H1 (cell line): ENCODE results near the gene ATP2B3. TPM values are rescaled to one million over a fixed set of nuclear protein-coding genes. Genes with fewer than 3 reads are reported as not detected.

Experiments
- CTCF ChIA-PET: fragments of 300-600 bp; sonication (Branson Sonifier 250); formaldehyde crosslinking; loops from one replicate; lab custom pipeline; 2021; ENCODE audit not compliant: partially characterized antibody; lab: Charles Lee
- POLR2A ChIA-PET: fragments of 300-600 bp; sonication (Branson Sonifier 250); formaldehyde crosslinking; loops from one replicate; lab custom pipeline; 2021; ENCODE audit warnings: inconsistent platforms; ENCODE audit not compliant: partially characterized antibody; lab: Charles Lee
- DNase-seq, 2 experiments: peaks; one replicate each; pipeline versions ENCODE4 v3.0.0 to v3.0.0-alpha.2; 2010 to 2022; ENCODE audit warnings: low spot score in 2 of 2, low read depth in 1 of 2, mixed read lengths in 1 of 2
- FAIRE-seq: peaks from 2 replicates; lab custom pipeline; 2011; peaks lifted over from hg19 to GRCh38; lab: Jason Lieb, UNC
- H2AFZ ChIP-seq: 2 replicates; pipeline ENCODE4 v1.8.1; 2012; ENCODE audit warnings: low read length, inconsistent platforms
- H2AK5ac ChIP-seq: 2 replicates; pipeline ENCODE4 v1.6.1; 2013; ENCODE audit warnings: low read depth, low read length
- H2BK120ac ChIP-seq: replicated peaks from 2 replicates; pipeline ENCODE3; 2013; ENCODE audit warnings: low read depth, low read length, inconsistent platforms
- H2BK12ac ChIP-seq: 2 replicates; pipeline ENCODE4 v1.6.1; 2013; ENCODE audit warnings: low read depth, low read length
- H2BK15ac ChIP-seq: 2 replicates; pipeline ENCODE4 v1.6.1; 2013; ENCODE audit warnings: low read length
- H2BK20ac ChIP-seq: 2 replicates; pipeline ENCODE4 v1.6.1; 2013; ENCODE audit warnings: low read length
- H2BK5ac ChIP-seq: 2 replicates; pipeline ENCODE4 v1.6.1; 2013; ENCODE audit warnings: low read depth, low read length
- H3K14ac ChIP-seq: 2 replicates; pipeline ENCODE4 v1.6.1; 2013; ENCODE audit warnings: inconsistent platforms; ENCODE audit not compliant: insufficient read length
- H3K18ac ChIP-seq: 2 replicates; pipeline ENCODE4 v1.6.1; 2013; ENCODE audit warnings: low read length; ENCODE audit errors: extremely low read depth
- H3K23ac ChIP-seq: 2 replicates; pipeline ENCODE4 v1.6.1; 2013; ENCODE audit warnings: inconsistent platforms; ENCODE audit not compliant: insufficient read length
- H3K23me2 ChIP-seq: 2 replicates; pipeline ENCODE4 v1.6.1; 2013; ENCODE audit warnings: low read depth, low read length
- H3K27ac ChIP-seq: 2 replicates; pipeline ENCODE4 v1.6.1; 2011; ENCODE audit warnings: low read depth, low read length, inconsistent platforms
- H3K27me3 ChIP-seq, 4 experiments: replicated peaks in 1 of 4; 1 replicate in 1 of 4; 2 replicates in 3 of 4; pipeline versions ENCODE4 v1.6.1 to v1.8.1; 2011 to 2013; ENCODE audit warnings: low read length in 3 of 4, mild to moderate bottlenecking in 3 of 4, inconsistent platforms in 2 of 4, mixed read lengths in 2 of 4, moderate library complexity in 1 of 4; ENCODE audit not compliant: control insufficient read depth in 3 of 4, insufficient read depth in 3 of 4; ENCODE audit errors: extremely low read depth in 1 of 4
- H3K36me3 ChIP-seq, 4 experiments: 2 replicates each; pipeline versions ENCODE4 v1.6.1 to v1.8.1; 2011 to 2013; ENCODE audit warnings: mild to moderate bottlenecking in 4 of 4, low read length in 3 of 4, moderate library complexity in 2 of 4, control low read depth in 1 of 4, inconsistent platforms in 1 of 4; ENCODE audit not compliant: insufficient read depth in 4 of 4, control insufficient read depth in 2 of 4
- H3K4ac ChIP-seq: replicated peaks from 2 replicates; pipeline ENCODE3; 2013; ENCODE audit warnings: low read length, low read depth, mixed read lengths, inconsistent platforms; ENCODE audit not compliant: insufficient read length
- H3K4me1 ChIP-seq, 4 experiments: replicated peaks in 1 of 4; 1 replicate in 1 of 4; 2 replicates in 3 of 4; pipeline versions ENCODE4 v1.6.1 to v1.8.1; 2011 to 2013; ENCODE audit warnings: low read length in 3 of 4, inconsistent platforms in 2 of 4, mixed read lengths in 1 of 4; ENCODE audit not compliant: insufficient read depth in 4 of 4, control insufficient read depth in 3 of 4
- H3K4me2 ChIP-seq, 2 experiments: 2 replicates each; pipeline versions ENCODE4 v1.6.1 to v1.8.1; 2011 to 2013; ENCODE audit warnings: low read depth in 2 of 2, low read length in 2 of 2, control low read depth in 1 of 2, inconsistent platforms in 1 of 2, mild to moderate bottlenecking in 1 of 2; ENCODE audit not compliant: insufficient read depth in 1 of 2
- H3K4me3 ChIP-seq, 4 experiments: fragments of 200-600, 300-600 bp in 1 of 4; sonication (generic), shearing (Covaris generic), sonication (Bioruptor Twin) in 1 of 4; 2 replicates each; pipeline versions ENCODE4 v1.5.1 to v1.8.1; 2011 to 2016; ENCODE audit warnings: low read length in 4 of 4, low read depth in 3 of 4, control low read depth in 2 of 4, inconsistent platforms in 2 of 4, mild to moderate bottlenecking in 2 of 4, mixed read lengths in 1 of 4, moderate library complexity in 1 of 4; ENCODE audit not compliant: insufficient read depth in 2 of 4; ENCODE audit errors: extremely low read depth in 1 of 4
- H3K56ac ChIP-seq: replicated peaks from 2 replicates; pipeline ENCODE3; 2013; ENCODE audit warnings: low read depth, mild to moderate bottlenecking, mixed read lengths, low read length, inconsistent platforms; ENCODE audit not compliant: insufficient read length
- H3K79me1 ChIP-seq: 2 replicates; pipeline ENCODE4 v1.6.1; 2013; ENCODE audit warnings: low read depth, low read length, control low read depth
- H3K79me2 ChIP-seq, 2 experiments: 2 replicates each; pipeline versions ENCODE4 v1.6.1 to v1.8.1; 2012 to 2013; ENCODE audit warnings: low read length in 2 of 2, mild to moderate bottlenecking in 2 of 2, inconsistent platforms in 1 of 2; ENCODE audit not compliant: insufficient read depth in 2 of 2, control insufficient read depth in 1 of 2
- H3K9ac ChIP-seq, 4 experiments: replicated peaks in 1 of 4; 1 replicate in 1 of 4; 2 replicates in 3 of 4; pipeline versions ENCODE4 v1.6.1 to v1.8.1; 2011 to 2013; ENCODE audit warnings: low read depth in 3 of 4, low read length in 3 of 4, control low read depth in 2 of 4, mild to moderate bottlenecking in 2 of 4, moderate library complexity in 2 of 4, inconsistent platforms in 1 of 4; ENCODE audit errors: extremely low read depth in 1 of 4
- H3K9me3 ChIP-seq, 2 experiments: 2 replicates each; pipeline versions ENCODE4 v1.6.1 to v1.8.1; 2012 to 2013; ENCODE audit warnings: mild to moderate bottlenecking in 2 of 2, moderate library complexity in 2 of 2, control low read depth in 1 of 2, inconsistent platforms in 1 of 2, low read depth in 1 of 2, low read length in 1 of 2, mixed read lengths in 1 of 2; ENCODE audit not compliant: insufficient read depth in 2 of 2
- H4K20me1 ChIP-seq, 2 experiments: replicated peaks in 1 of 2; 2 replicates each; pipeline versions ENCODE3 to v1.8.1; 2011 to 2013; ENCODE audit warnings: inconsistent platforms in 2 of 2, low read length in 2 of 2, mild to moderate bottlenecking in 1 of 2; ENCODE audit not compliant: insufficient read depth in 2 of 2, control insufficient read depth in 1 of 2
- H4K5ac ChIP-seq: 2 replicates; pipeline ENCODE4 v1.6.1; 2013; ENCODE audit warnings: low read length, low read depth, mixed read lengths, inconsistent platforms; ENCODE audit not compliant: insufficient read length
- H4K8ac ChIP-seq: 2 replicates; pipeline ENCODE4 v1.8.0; 2013; ENCODE audit warnings: mild to moderate bottlenecking, moderate library complexity, low read length, inconsistent platforms; ENCODE audit not compliant: insufficient read depth; ENCODE audit errors: extremely low read depth
- H4K91ac ChIP-seq: replicated peaks from 2 replicates; pipeline ENCODE3; 2013; ENCODE audit warnings: low read length, mixed read lengths, inconsistent platforms; ENCODE audit not compliant: insufficient read length
- BCL11A ChIP-seq, 2 experiments: IDR thresholded peaks; one replicate each; pipeline ENCODE4 v1.6.1; 2011; ENCODE audit warnings: low read depth in 2 of 2, low read length in 2 of 2, mild to moderate bottlenecking in 2 of 2
- CTCF ChIP-seq, 3 experiments: IDR thresholded peaks; 1 replicate in 2 of 3; 2 replicates in 1 of 3; pipeline versions ENCODE4 v1.5.1 to v1.6.1; 2011; ENCODE audit warnings: low read length in 3 of 3, mild to moderate bottlenecking in 3 of 3, inconsistent platforms in 2 of 3, low read depth in 1 of 3, moderate library complexity in 1 of 3; ENCODE audit not compliant: insufficient read depth in 1 of 3; ENCODE audit errors: control extremely low read depth in 1 of 3
- EZH2 ChIP-seq: fragments of 200-600 bp; sonication (generic); IDR thresholded peaks from 2 replicates; pipeline ENCODE4 v1.7.1; 2012; ENCODE audit warnings: low read depth, mild to moderate bottlenecking, moderate library complexity, low read length, inconsistent platforms; ENCODE audit not compliant: severe bottlenecking
- HDAC2 ChIP-seq, 2 experiments: fragments of 300-600 bp in 1 of 2; sonication (generic) in 1 of 2; IDR thresholded peaks; 2 replicates each; pipeline ENCODE4 v1.6.1; 2011 to 2012; ENCODE audit warnings: low read depth in 2 of 2, low read length in 2 of 2, mild to moderate bottlenecking in 2 of 2, moderate library complexity in 2 of 2, borderline replicate concordance in 1 of 2, inconsistent platforms in 1 of 2
- MAX ChIP-seq: IDR thresholded peaks from 2 replicates; pipeline ENCODE4 v1.6.1; 2012; ENCODE audit warnings: inconsistent platforms
- POLR2A ChIP-seq, 2 experiments: IDR thresholded peaks; 1 replicate in 1 of 2; 2 replicates in 1 of 2; pipeline ENCODE4 v1.6.1; 2011; ENCODE audit warnings: low read depth in 2 of 2, low read length in 2 of 2, mild to moderate bottlenecking in 2 of 2; ENCODE audit errors: control extremely low read depth in 1 of 2
- RFX5 ChIP-seq: IDR thresholded peaks from 2 replicates; pipeline ENCODE4 v1.6.1; 2011; ENCODE audit warnings: low read depth, low read length, improper control_type of control experiment, borderline replicate concordance
- SIN3A ChIP-seq, 2 experiments: IDR thresholded peaks in 1 of 2; conservative IDR thresholded peaks in 1 of 2; 2 replicates each; pipeline ENCODE4 v1.6.1; 2011 to 2012; ENCODE audit warnings: low read length in 2 of 2, improper control_type of control experiment in 1 of 2, low read depth in 1 of 2, mild to moderate bottlenecking in 1 of 2
- WGBS, 2 experiments: shearing (Covaris generic) in 1 of 2; methylation state at CpG; one replicate each; pipeline versions ENCODE4 v1.1.6 to v1.1.7; 2013 to 2015; ENCODE audit warnings: low lambda C conversion rate in 2 of 2, mixed read lengths in 2 of 2, inconsistent platforms in 1 of 2, low coverage in 1 of 2, missing lambda C conversion rate in 1 of 2; ENCODE audit not compliant: insufficient replicate concordance in 2 of 2, insufficient coverage in 1 of 2, insufficient read length in 1 of 2; ENCODE audit errors: extremely low coverage in 1 of 2, missing lambda C conversion rate in 1 of 2; 5-methylcytosine and 5-hydroxymethylcytosine counted together
- polyA plus RNA-seq, 7 experiments: library from polyadenylated mRNA; depleted of rRNA in 3 of 7; stranded (reverse) in 5 of 7; unstranded in 2 of 7; fragments of >200 nt in 5 of 7; fragments of 200-250 nt in 2 of 7; gene quantifications; 1 replicate in 5 of 7; 2 replicates in 1 of 7; 4 replicates in 1 of 7; pipeline versions ENCODE4 v1.2.1 to v1.2.3, GENCODE V29; 2011 to 2013; ENCODE audit warnings: missing spikeins in 2 of 7, mixed read lengths in 2 of 7
- total RNA-seq: library from RNA; stranded (reverse); fragmentation: NEBNext Ultra II Directional; extraction: Animal tissue kit (Norgen Biotek cat#: 25700); gene quantifications from 2 replicates; pipeline ENCODE4 v1.2.1, GENCODE V29; 2021

The ATP2B3 gene
- total and polyA plus RNA-seq, 2 of the 8 experiments (the other 6 are each of a cell fraction or from before 2014, with no cell fraction given): 0.14 to 0.19 TPM

- ChIA-PET CTCF (interaction anchor here (0.7 to 7.6 kb wide), 23 partner anchors 9 to 160 kb away, joined by 3 to 47 read pairs (median 5); no protein-coding TSS in a partner anchor), POLR2A (interaction anchor here (0.6 to 2.1 kb wide), 5 partner anchors 10 to 109 kb away, joined by 3 to 7 read pairs (median 3); no protein-coding TSS in a partner anchor)
- H2BK5ac ChIP-seq: no peak overlapping the region
- TF ChIP-seq POLR2A (IDR thresholded peaks at IDR 0.05; ENCODE audit: control extremely low read depth in 1 of 2, low read depth in 2 of 2, low read length in 2 of 2) (no peak), EZH2 (no peak), HDAC2 (IDR thresholded peaks at IDR 0.05; ENCODE audit: borderline replicate concordance in 1 of 2, low read depth in 2 of 2, low read length in 2 of 2) (no peak), BCL11A (IDR thresholded peaks at IDR 0.05; ENCODE audit: low read depth in 2 of 2, low read length in 2 of 2) (no peak), CTCF (IDR thresholded peaks at IDR 0.05; ENCODE audit: control extremely low read depth in 1 of 3, insufficient read depth in 1 of 3, low read depth in 1 of 3, low read length in 3 of 3) (peak in 2 of 3 experiments; percentile 43 to 65; a peak in 3 of 4 replicates), SIN3A (conservative IDR thresholded peaks at IDR 0.05 in 1 of 2, IDR thresholded peaks at IDR 0.05 in 1 of 2; ENCODE audit: low read depth in 1 of 2, low read length in 2 of 2) (no peak), RFX5 (no peak), MAX (no peak)
Measured at GRCh38 chrX:153578200-153578835, 60.9 kb downstream of the ATP2B3 start.

More at GRCh38 chrX:153578200-153578835, 60.9 kb downstream of the ATP2B3 start:
- 55% methylated on average over 6 of the region's 18 CpGs; no CpG with 5 or more reads in 1 of the 2 experiments for WGBS, 2 experiments
- Histone ChIP-seq H3K79me2 (no peaks in the 10 kb centered on the region), H3K23me2 (no peaks in the 10 kb centered on the region), H4K91ac (no peak overlapping the region), H2AK5ac (no peak overlapping the region), H3K14ac (no peak overlapping the region), H3K18ac (no peak overlapping the region), H4K5ac (no peak overlapping the region), H4K20me1 (no peaks in the 10 kb centered on the region), H3K27ac (no peak overlapping the region), H3K27me3 (no peaks in the 10 kb centered on the region), H2BK12ac (no peak overlapping the region), H3K4me3 (no peak overlapping the region), H3K79me1 (no peaks in the 10 kb centered on the region; the same call in 1 of the 2 replicates), H3K23ac (no peak overlapping the region), H3K36me3 (no peaks in the 10 kb centered on the region), H4K8ac (no peak overlapping the region), H2BK15ac (no peak overlapping the region), H2BK20ac (no peak overlapping the region), H3K4ac (no peak overlapping the region), H3K4me1 (peaks cover 0 to 11% (median 1%) of the 10 kb centered on the region in 4 experiments; a peak in 3 of 7 replicates), H2AFZ (no peak overlapping the region), H3K9ac (no peak overlapping the region), H3K9me3 (no peaks in the 10 kb centered on the region), H2BK120ac (no peak overlapping the region), H3K56ac (no peak overlapping the region), H3K4me2 (no peak overlapping the region)
- DNase-seq: peak in 1 of 2 experiments; percentile 51
- FAIRE-seq: peak; percentile 24
